ENCODE results near the gene SOWAHD. TPM values are rescaled to one million over a fixed set of nuclear protein-coding genes. Genes with fewer than 3 reads are reported as not detected.

The SOWAHD gene
- 1 to 10 TPM; 1.2 to 2.0 TPM for total RNA-seq
- polyA plus RNA-seq, result 1 to 10 TPM in 1 of 3 donors, under 1 TPM in 2; 0.43 to 1.1 (median 0.47) TPM
- 0 to 0.78 (median 0.13) reads per million in 6 experiments for total RNA-seq

GRCh38 chrX:119757979-119758730 is at the start of gene SOWAHD:
Gene SOWAHD, plus strand, starts transcription at chrX:119758588. Its CDS starts 80 bp downstream, at chrX:119758668.
- peak within 1 kb of the TSS; percentile 62 to 90 (median 80) for H3K4me3 Mint-ChIP-seq
- peak; percentile 28 to 45 for ATAC-seq
- no peaks in the 10 kb centered on the region for H3K36me3 Mint-ChIP-seq
- POLR2A ChIA-PET, result interaction anchor here (0.5 to 6.9 kb wide), 15 partner anchors 10 to 290 kb away, joined by 3 to 43 read pairs (median 4); partner anchors contain the start of genes NDUFA1, RNF113A, RPL39 and SEPTIN6
- peaks cover 20 to 58% (median 52%) of the 10 kb centered on the region in 4 donors for H3K4me1 Mint-ChIP-seq
- no peaks in the 10 kb centered on the region for H3K27me3 Mint-ChIP-seq
- peaks cover 0 to 2% (median 0%) of the 10 kb centered on the region in 9 donors for H3K9me3 Mint-ChIP-seq
- peak in 7 of 10 donors; percentile 22 to 47 (median 32) for DNase-seq
- peak within 1 kb of the TSS; percentile 95 to 98 (median 96) for H3K27ac Mint-ChIP-seq

- no peak overlapping the region for H3K4me3 Mint-ChIP-seq
- H3K27ac Mint-ChIP-seq, result no peak overlapping the region
- H3K4me1 Mint-ChIP-seq, result peaks cover 0 to 5% (median 0%) of the 10 kb centered on the region in 4 donors
- POLR2A ChIA-PET, result interaction anchor here (0.6 kb wide), 1 partner anchor 51 kb away, joined by 6 read pairs; no protein-coding TSS in a partner anchor
- ATAC-seq (no peak), DNase-seq (no peak)
- H3K27me3 Mint-ChIP-seq, result no peaks in the 10 kb centered on the region
- H3K9me3 Mint-ChIP-seq, result no peaks in the 10 kb centered on the region
- H3K36me3 Mint-ChIP-seq, result no peaks in the 10 kb centered on the region
Observed at GRCh38 chrX:119708936-119709335, 49.5 kb upstream of the SOWAHD start.

GRCh38 chrX:119709630-119710029 is 48.8 kb upstream of the SOWAHD start:
- POLR2A ChIA-PET, result interaction anchor here (0.6 kb wide), 1 partner anchor 51 kb away, joined by 6 read pairs; no protein-coding TSS in a partner anchor
- DNase-seq, result no peak
- Mint-ChIP-seq H3K36me3 (no peaks in the 10 kb centered on the region), H3K4me3 (no peak overlapping the region), H3K9me3 (no peaks in the 10 kb centered on the region), H3K4me1 (peaks cover 0 to 5% (median 0%) of the 10 kb centered on the region in 4 donors), H3K27ac (no peak overlapping the region), H3K27me3 (no peaks in the 10 kb centered on the region)
- no peak for ATAC-seq

GRCh38 chrX:119721487-119721886 is 36.9 kb upstream of the SOWAHD start:
- Mint-ChIP-seq H3K27me3 (no peaks in the 10 kb centered on the region), H3K27ac (no peak overlapping the region), H3K36me3 (no peaks in the 10 kb centered on the region), H3K9me3 (no peaks in the 10 kb centered on the region), H3K4me1 (peaks cover 0 to 2% (median 0%) of the 10 kb centered on the region in 4 donors), H3K4me3 (no peak overlapping the region)
- ATAC-seq (no peak), DNase-seq (no peak)
- POLR2A ChIA-PET, result interaction anchor here (1.2 kb wide), 1 partner anchor 8 kb away, joined by 3 read pairs; no protein-coding TSS in a partner anchor

- H3K36me3 Mint-ChIP-seq, result no peaks in the 10 kb centered on the region
- DNase-seq, result no peak
Observed at GRCh38 chrX:119721926-119722325, 36.5 kb upstream of the SOWAHD start.

GRCh38 chrX:119726900-119727555 is 31.4 kb upstream of the SOWAHD start:
- Mint-ChIP-seq H3K9me3 (no peaks in the 10 kb centered on the region), H3K27me3 (no peaks in the 10 kb centered on the region), H3K4me3 (peak overlapping the region in 9 of 10 donors; percentile 43 to 73 (median 64)), H3K4me1 (peaks cover 6 to 11% (median 8%) of the 10 kb centered on the region in 4 donors), H3K27ac (peak overlapping the region in 9 of 10 donors; percentile 4 to 87 (median 78)), H3K36me3 (no peaks in the 10 kb centered on the region)
- peak in 6 of 10 donors; percentile 2 to 62 (median 36) for DNase-seq
- POLR2A ChIA-PET, result interaction anchor here (0.6 to 2.0 kb wide), 7 partner anchors 26 to 215 kb away, joined by 3 to 14 read pairs (median 4); partner anchors contain the start of genes NKRF and SEPTIN6
- peak; percentile 92 to 93 for ATAC-seq

More at GRCh38 chrX:119721926-119722325, 36.5 kb upstream of the SOWAHD start:
- no peak overlapping the region for H3K4me3 Mint-ChIP-seq
- ATAC-seq, result no peak
- no peak overlapping the region for H3K27ac Mint-ChIP-seq
- H3K4me1 Mint-ChIP-seq, result peaks cover 1 to 2% (median 2%) of the 10 kb centered on the region in 4 donors
- no peaks in the 10 kb centered on the region for H3K9me3 Mint-ChIP-seq
- no peaks in the 10 kb centered on the region for H3K27me3 Mint-ChIP-seq
- POLR2A ChIA-PET, result no interaction called here

GRCh38 chrX:119728487-119728886 is 29.9 kb upstream of the SOWAHD start:
- H3K9me3 Mint-ChIP-seq, result no peaks in the 10 kb centered on the region
- POLR2A ChIA-PET, result interaction anchor here (1.2 to 1.4 kb wide), 3 partner anchors 35 to 122 kb away, joined by 3 to 5 read pairs (median 3); partner anchors contain the start of genes NKRF and SEPTIN6
- DNase-seq (no peak), ATAC-seq (no peak)
- H3K4me1 Mint-ChIP-seq, result peaks cover 6 to 11% (median 8%) of the 10 kb centered on the region in 4 donors
- no peak overlapping the region for H3K4me3 Mint-ChIP-seq
- no peaks in the 10 kb centered on the region for H3K36me3 Mint-ChIP-seq
- no peaks in the 10 kb centered on the region for H3K27me3 Mint-ChIP-seq
- peak overlapping the region in 3 of 10 donors; percentile 9 to 64 (median 41) for H3K27ac Mint-ChIP-seq

GRCh38 chrX:119729408-119730201 is 28.8 kb upstream of the SOWAHD start:
- DNase-seq (peak; percentile 31 to 81 (median 62)), ATAC-seq (peak; percentile 55 to 60)
- POLR2A ChIA-PET, result interaction anchor here (0.7 to 1.7 kb wide), 9 partner anchors 9 to 120 kb away, joined by 3 to 4 read pairs (median 3); partner anchors contain the start of genes RPL39 and SEPTIN6
- no peaks in the 10 kb centered on the region for H3K27me3 Mint-ChIP-seq
- no peaks in the 10 kb centered on the region for H3K9me3 Mint-ChIP-seq
- H3K4me3 Mint-ChIP-seq, result no peak overlapping the region
- H3K4me1 Mint-ChIP-seq, result peaks cover 6 to 11% (median 8%) of the 10 kb centered on the region in 4 donors
- peak overlapping the region in 3 of 10 donors; percentile 15 to 82 (median 80) for H3K27ac Mint-ChIP-seq
- H3K36me3 Mint-ChIP-seq, result no peaks in the 10 kb centered on the region

- DNase-seq (no peak), ATAC-seq (no peak)
- POLR2A ChIA-PET, result interaction anchor here (0.6 kb wide), 1 partner anchor 9 kb away, joined by 5 read pairs; no protein-coding TSS in a partner anchor
- Mint-ChIP-seq H3K27ac (no peak overlapping the region), H3K4me1 (peaks cover under 1 to 5% (median 3%) of the 10 kb centered on the region in 4 donors), H3K4me3 (no peak overlapping the region), H3K27me3 (no peaks in the 10 kb centered on the region), H3K36me3 (no peaks in the 10 kb centered on the region), H3K9me3 (no peaks in the 10 kb centered on the region)
Observed at GRCh38 chrX:119734897-119735339, 23.5 kb upstream of the SOWAHD start.

GRCh38 chrX:119735467-119735866 is 22.9 kb upstream of the SOWAHD start:
- POLR2A ChIA-PET, result interaction anchor here (0.7 kb wide), 1 partner anchor 57 kb away, joined by 3 read pairs; no protein-coding TSS in a partner anchor
- H3K27ac Mint-ChIP-seq, result no peak overlapping the region
- ATAC-seq, result no peak

GRCh38 chrX:119736206-119736764 is 22.1 kb upstream of the SOWAHD start:
- peaks cover 0 to 5% (median 0%) of the 10 kb centered on the region in 4 donors for H3K4me1 Mint-ChIP-seq
- H3K4me3 Mint-ChIP-seq, result peak overlapping the region in 1 of 10 donors; percentile 6
- H3K36me3 Mint-ChIP-seq, result no peaks in the 10 kb centered on the region
- H3K27ac Mint-ChIP-seq, result no peak overlapping the region
- no peaks in the 10 kb centered on the region for H3K9me3 Mint-ChIP-seq
- ATAC-seq, result no peak
- no peak for DNase-seq
- POLR2A ChIA-PET, result no interaction called here
- H3K27me3 Mint-ChIP-seq, result no peaks in the 10 kb centered on the region

More at GRCh38 chrX:119735467-119735866, 22.9 kb upstream of the SOWAHD start:
- Mint-ChIP-seq H3K4me1 (peaks cover 0 to 5% (median 3%) of the 10 kb centered on the region in 4 donors), H3K27me3 (no peaks in the 10 kb centered on the region), H3K36me3 (no peaks in the 10 kb centered on the region), H3K4me3 (no peak overlapping the region), H3K9me3 (no peaks in the 10 kb centered on the region)
- DNase-seq, result no peak
